Astrocyte (in vitro differentiated cells and primary cell): ENCODE results near the gene GPR179. TPM values are rescaled to one million over a fixed set of nuclear protein-coding genes. Genes with fewer than 3 reads are reported as not detected.

ENCODE experiments used
- DNase-seq: peaks from one replicate; pipeline ENCODE4 v3.0.0-alpha.2; 2010; ENCODE audit warnings: low read depth
- FAIRE-seq: peaks from 2 replicates; lab custom pipeline; 2011; peaks lifted over from hg19 to GRCh38; lab: Jason Lieb, UNC
- H2AFZ ChIP-seq: 2 replicates; pipeline ENCODE4 v1.6.0; 2012; ENCODE audit warnings: low read depth, low read length, inconsistent platforms
- H3K27ac ChIP-seq: 2 replicates; pipeline ENCODE4 v1.5.1; 2011; ENCODE audit warnings: low read depth, low read length, inconsistent platforms
- H3K27me3 ChIP-seq: 2 replicates; pipeline ENCODE4 v1.6.0; 2011; ENCODE audit warnings: low read length, inconsistent platforms; ENCODE audit not compliant: insufficient read depth
- H3K36me3 ChIP-seq: 2 replicates; pipeline ENCODE4 v1.5.1; 2011; ENCODE audit warnings: low read length, inconsistent platforms; ENCODE audit not compliant: insufficient read depth
- H3K4me1 ChIP-seq: 2 replicates; pipeline ENCODE4 v1.5.1; 2011; ENCODE audit warnings: low read length, inconsistent platforms; ENCODE audit not compliant: insufficient read depth
- H3K4me2 ChIP-seq: 2 replicates; pipeline ENCODE4 v1.6.0; 2012; ENCODE audit warnings: low read length, inconsistent platforms
- H3K4me3 ChIP-seq: 2 replicates; pipeline ENCODE4 v1.5.1; 2011; ENCODE audit warnings: low read depth, mild to moderate bottlenecking, low read length, inconsistent platforms; ENCODE audit not compliant: insufficient read depth
- H3K79me2 ChIP-seq: 2 replicates; pipeline ENCODE4 v1.6.0; 2012; ENCODE audit warnings: mild to moderate bottlenecking, low read length, inconsistent platforms; ENCODE audit not compliant: insufficient read depth
- H3K9ac ChIP-seq: 2 replicates; pipeline ENCODE4 v1.6.0; 2012; ENCODE audit warnings: mild to moderate bottlenecking, low read length, inconsistent platforms
- H3K9me3 ChIP-seq: 2 replicates; pipeline ENCODE4 v1.5.1; 2012; ENCODE audit warnings: low read depth, mild to moderate bottlenecking, low read length, inconsistent platforms; ENCODE audit not compliant: insufficient read depth
- H4K20me1 ChIP-seq: 2 replicates; pipeline ENCODE4 v1.6.0; 2012; ENCODE audit warnings: low read length, inconsistent platforms; ENCODE audit not compliant: insufficient read depth
- H3K27ac Mint-ChIP-seq: one replicate; pipeline ENCODE4 v1.8.0; 2021; ENCODE audit warnings: mild to moderate bottlenecking, mixed read lengths; ENCODE audit not compliant: unreplicated experiment
- H3K27me3 Mint-ChIP-seq: one replicate; pipeline ENCODE4 v1.8.0; 2021; ENCODE audit warnings: low read depth, mixed read lengths; ENCODE audit not compliant: unreplicated experiment
- H3K36me3 Mint-ChIP-seq: one replicate; pipeline ENCODE4 v1.8.0; 2021; ENCODE audit warnings: low read depth, mixed read lengths; ENCODE audit not compliant: unreplicated experiment
- H3K4me1 Mint-ChIP-seq: one replicate; pipeline ENCODE4 v1.8.0; 2021; ENCODE audit warnings: low read depth, mixed read lengths; ENCODE audit not compliant: unreplicated experiment
- H3K4me3 Mint-ChIP-seq: one replicate; pipeline ENCODE4 v1.8.0; 2021; ENCODE audit warnings: mild to moderate bottlenecking, moderate library complexity, mixed read lengths; ENCODE audit not compliant: unreplicated experiment
- H3K9me3 Mint-ChIP-seq: one replicate; pipeline ENCODE4 v1.8.0; 2021; ENCODE audit warnings: mild to moderate bottlenecking, mixed read lengths; ENCODE audit not compliant: unreplicated experiment
- CTCF ChIP-seq: IDR thresholded peaks from 2 replicates; pipeline ENCODE4 v1.5.1; 2011; ENCODE audit warnings: low read depth, mild to moderate bottlenecking, inconsistent platforms, low read length, moderate library complexity; ENCODE audit not compliant: insufficient read depth
- EZH2 ChIP-seq: IDR thresholded peaks from 2 replicates; pipeline ENCODE4 v1.6.1; 2012; ENCODE audit warnings: mild to moderate bottlenecking, low read length, inconsistent platforms; ENCODE audit not compliant: insufficient read depth
- total RNA-seq: library from RNA; stranded (reverse); gene quantifications from 2 replicates; pipeline ENCODE4 v1.2.1, GENCODE V29; 2021

The GPR179 gene
- total RNA-seq, 1 donor from 2014 or later = 0.07 TPM

GRCh38 chr17:38322897-38323296, 20.9 kb downstream of the GPR179 start:
- Histone ChIP-seq H4K20me1 (no peaks in the 10 kb centered on the region), H3K4me2 (no peak overlapping the region), H3K27me3 (peaks cover 2% of the 10 kb centered on the region), H3K79me2 (no peaks in the 10 kb centered on the region), H3K9me3 (no peaks in the 10 kb centered on the region), H2AFZ (no peak overlapping the region), H3K9ac (no peak overlapping the region), H3K36me3 (peaks cover 15% of the 10 kb centered on the region), H3K4me1 (no peaks in the 10 kb centered on the region), H3K27ac (no peak overlapping the region), H3K4me3 (no peak overlapping the region)
- H3K4me1 Mint-ChIP-seq = peaks cover 15% of the 10 kb centered on the region
- FAIRE-seq (no peak), DNase-seq (no peak)
- no peak overlapping the region for H3K27ac Mint-ChIP-seq
- no peak for TF ChIP-seq EZH2
- TF ChIP-seq CTCF = no peak
- H3K9me3 Mint-ChIP-seq = no peaks in the 10 kb centered on the region
- no peak overlapping the region for H3K4me3 Mint-ChIP-seq
- peaks cover 16% of the 10 kb centered on the region for H3K36me3 Mint-ChIP-seq
- peaks cover 5% of the 10 kb centered on the region for H3K27me3 Mint-ChIP-seq

GRCh38 chr17:38322156-38322779, 21.5 kb downstream of the GPR179 start:
- Histone ChIP-seq H4K20me1 (no peaks in the 10 kb centered on the region), H3K4me1 (no peaks in the 10 kb centered on the region), H2AFZ (no peak overlapping the region), H3K27me3 (no peaks in the 10 kb centered on the region), H3K4me2 (no peak overlapping the region), H3K9me3 (no peaks in the 10 kb centered on the region), H3K79me2 (no peaks in the 10 kb centered on the region), H3K36me3 (peaks cover 15% of the 10 kb centered on the region), H3K9ac (no peak overlapping the region), H3K27ac (no peak overlapping the region), H3K4me3 (no peak overlapping the region)
- H3K36me3 Mint-ChIP-seq = peaks cover 15% of the 10 kb centered on the region
- H3K27me3 Mint-ChIP-seq = peaks cover 2% of the 10 kb centered on the region
- H3K9me3 Mint-ChIP-seq = no peaks in the 10 kb centered on the region
- H3K4me3 Mint-ChIP-seq = no peak overlapping the region
- DNase-seq (peak; percentile 13), FAIRE-seq (no peak)
- H3K4me1 Mint-ChIP-seq = peaks cover 12% of the 10 kb centered on the region
- peak; percentile 50 for TF ChIP-seq CTCF
- TF ChIP-seq EZH2 = no peak
- H3K27ac Mint-ChIP-seq = no peak overlapping the region

GRCh38 chr17:38320482-38320881, 23.3 kb downstream of the GPR179 start:
- H4K20me1 ChIP-seq = no peaks in the 10 kb centered on the region
- no peak overlapping the region for H2AFZ ChIP-seq
- peaks cover 17% of the 10 kb centered on the region for H3K36me3 ChIP-seq
- Mint-ChIP-seq H3K27ac (no peak overlapping the region), H3K27me3 (no peaks in the 10 kb centered on the region), H3K36me3 (peaks cover 11% of the 10 kb centered on the region), H3K4me1 (peaks cover 6% of the 10 kb centered on the region), H3K9me3 (no peaks in the 10 kb centered on the region), H3K4me3 (no peak overlapping the region)
- no peak overlapping the region for H3K9ac ChIP-seq
- H3K27ac ChIP-seq = no peak overlapping the region
- no peaks in the 10 kb centered on the region for H3K9me3 ChIP-seq
- H3K4me3 ChIP-seq = no peak overlapping the region
- no peaks in the 10 kb centered on the region for H3K27me3 ChIP-seq
- no peaks in the 10 kb centered on the region for H3K4me1 ChIP-seq
- H3K79me2 ChIP-seq = no peaks in the 10 kb centered on the region
- DNase-seq (no peak), FAIRE-seq (no peak)
- no peak overlapping the region for H3K4me2 ChIP-seq
- TF ChIP-seq CTCF (no peak), EZH2 (no peak)
